Measurements from ENCODE around the gene ONECUT2.
"Not testable (repeated sequence)": the region's sequence is repeated elsewhere in the genome, so short reads cannot be mapped to it uniquely, and the experiment has no call there.

Gene ONECUT2

GRCh38 chr18:57434536-57435494, at the start of gene ONECUT2:
ONECUT2 (plus strand) TSS chr18:57435374; CDS start chr18:57435717, 343 bp downstream.
- DNase-seq (ENCODE audit: low spot score), result peak; percentile 74

GRCh38 chr18:57389271-57389670, 45.9 kb upstream of the ONECUT2 start:
- DNase-seq (ENCODE audit: low spot score), result no peak

GRCh38 chr18:57390044-57390443, 45.1 kb upstream of the ONECUT2 start:
- DNase-seq (ENCODE audit: low spot score), result no peak

GRCh38 chr18:57394749-57395148, 40.4 kb upstream of the ONECUT2 start:
- DNase-seq (ENCODE audit: low spot score), result not testable (repeated sequence)

DNA sequence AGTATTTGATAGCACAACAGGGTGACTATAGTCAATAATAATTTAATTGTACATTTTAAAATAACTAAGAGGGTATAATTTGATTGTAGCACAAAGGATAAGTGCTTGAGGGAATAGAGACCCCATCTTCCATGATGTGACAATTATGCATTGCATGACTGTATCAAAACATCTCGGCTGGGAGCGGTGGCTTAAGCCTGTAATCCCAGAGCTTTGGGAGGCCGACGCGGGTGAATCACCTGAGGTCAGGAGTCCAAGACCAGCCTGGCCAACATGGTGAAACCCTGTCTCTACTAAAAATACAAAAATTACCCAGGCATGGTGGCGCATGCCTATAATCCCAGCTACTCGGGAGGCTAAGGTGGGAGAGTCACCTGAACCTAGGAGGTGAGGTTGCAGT, 38.3 kb upstream of the ONECUT2 start:
- DNase-seq (ENCODE audit: low spot score), result not testable (repeated sequence)

- DNase-seq (ENCODE audit: low spot score), result no peak
Observed at GRCh38 chr18:57397440-57398132, 37.6 kb upstream of the ONECUT2 start.

DNA sequence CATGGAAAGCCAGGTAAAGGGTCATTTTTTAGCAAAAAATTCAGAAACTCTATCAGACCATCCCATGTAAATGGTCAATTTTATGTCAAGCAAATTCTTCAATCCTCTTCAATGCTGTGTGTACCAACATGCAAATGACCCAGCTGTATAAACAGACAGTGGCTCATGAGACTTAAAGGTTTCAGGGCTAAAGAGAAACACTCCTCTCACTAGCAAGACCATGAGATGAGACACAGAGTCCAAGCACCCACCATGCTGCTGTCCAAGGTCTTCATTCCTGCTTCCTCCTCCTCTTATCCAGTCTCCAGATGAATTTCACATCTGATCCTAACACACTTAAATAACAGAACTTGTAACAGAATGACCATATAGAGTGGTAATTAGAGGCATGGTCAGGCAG, 30.8 kb upstream of the ONECUT2 start:
- DNase-seq (ENCODE audit: low spot score), result no peak

DNA sequence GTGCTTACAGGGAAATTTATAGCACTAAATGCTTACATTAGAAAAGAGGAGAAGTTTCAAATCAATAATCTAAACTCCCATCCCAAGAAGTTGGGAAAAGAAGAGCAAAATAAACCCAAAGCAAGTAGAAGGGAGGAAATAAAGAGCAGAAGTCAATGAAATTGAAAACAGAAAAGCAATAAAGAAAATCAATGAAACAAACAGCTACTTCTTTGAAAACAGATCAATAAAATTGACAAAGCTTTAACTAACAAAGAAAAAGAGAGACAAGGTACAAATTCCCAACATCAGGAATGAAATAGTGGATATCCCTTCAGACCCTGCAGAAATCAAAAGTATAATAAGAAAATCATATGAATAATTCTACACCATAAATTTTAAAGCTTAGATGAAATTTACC, 25.5 kb upstream of the ONECUT2 start:
- no peak for DNase-seq (ENCODE audit: low spot score)

- DNase-seq (ENCODE audit: low spot score), result no peak
Observed at GRCh38 chr18:57410749-57411148, 24.4 kb upstream of the ONECUT2 start.

DNA sequence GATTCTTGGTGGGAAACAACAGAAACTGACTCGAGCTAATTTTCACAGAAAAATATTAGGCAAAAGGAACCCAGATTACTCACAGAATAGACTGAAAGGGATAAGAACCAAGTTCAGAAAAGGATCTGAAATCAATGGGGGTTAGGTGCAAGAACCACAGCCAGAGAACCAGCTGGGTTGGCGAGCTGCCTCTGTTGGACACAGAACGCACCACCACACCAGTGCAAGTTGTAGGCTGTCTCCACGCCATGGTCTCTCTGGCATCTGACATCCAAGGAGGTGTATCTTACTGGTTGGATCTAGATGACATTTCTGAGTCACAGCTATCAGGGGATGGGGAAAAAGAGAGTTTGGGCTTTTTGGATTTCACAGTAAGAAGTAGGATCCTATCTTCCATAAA, 18.6 kb upstream of the ONECUT2 start:
- DNase-seq (ENCODE audit: low spot score), result no peak

DNA sequence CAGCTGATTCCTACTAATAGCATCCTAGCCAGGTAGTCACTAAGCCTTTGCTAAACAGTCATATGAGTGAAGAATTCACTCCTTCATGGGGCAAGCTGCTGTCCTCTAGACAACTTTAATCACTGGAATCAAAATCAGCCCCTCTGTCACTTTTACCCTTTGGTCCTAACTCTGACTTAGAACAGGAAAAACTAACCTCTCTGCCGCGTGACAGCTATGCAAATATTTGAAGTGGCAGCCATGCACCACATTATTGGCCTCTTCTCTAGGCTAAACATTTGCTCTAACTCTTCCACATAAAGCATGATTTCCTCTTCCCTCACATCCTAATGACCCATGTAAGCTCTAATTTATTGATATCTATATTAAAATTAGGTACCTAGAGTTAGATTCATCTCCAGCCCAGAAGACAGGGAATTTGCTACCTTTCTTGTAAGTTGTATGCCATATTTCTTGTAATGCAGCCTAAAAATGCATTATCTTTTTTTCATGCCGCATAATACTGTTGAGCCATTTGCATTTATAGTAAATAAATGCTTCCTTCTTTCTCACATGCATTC, 12.8 kb upstream of the ONECUT2 start:
- DNase-seq (ENCODE audit: low spot score), result no peak

DNA sequence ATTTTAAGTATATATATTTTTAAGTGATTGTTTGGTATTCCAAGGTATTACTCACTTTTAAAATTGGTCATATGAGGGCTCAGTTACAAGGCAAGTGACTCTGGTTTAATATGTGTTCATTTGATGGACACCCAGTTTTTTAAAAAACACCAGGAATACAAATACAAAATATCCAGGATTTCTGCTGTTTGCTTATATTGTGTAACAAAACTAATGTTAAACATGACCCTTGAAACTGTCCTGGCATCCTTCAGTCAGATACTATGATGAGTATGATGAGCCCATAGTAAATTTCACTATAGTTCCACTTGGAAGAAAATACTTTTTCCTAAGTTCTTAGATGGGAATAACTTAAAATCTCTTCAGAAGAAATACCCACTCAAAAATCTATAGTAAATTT, 11.4 kb upstream of the ONECUT2 start:
- DNase-seq (ENCODE audit: low spot score), result no peak

- DNase-seq (ENCODE audit: low spot score), result no peak
Observed at GRCh38 chr18:57425096-57425495, 10.1 kb upstream of the ONECUT2 start.

DNA sequence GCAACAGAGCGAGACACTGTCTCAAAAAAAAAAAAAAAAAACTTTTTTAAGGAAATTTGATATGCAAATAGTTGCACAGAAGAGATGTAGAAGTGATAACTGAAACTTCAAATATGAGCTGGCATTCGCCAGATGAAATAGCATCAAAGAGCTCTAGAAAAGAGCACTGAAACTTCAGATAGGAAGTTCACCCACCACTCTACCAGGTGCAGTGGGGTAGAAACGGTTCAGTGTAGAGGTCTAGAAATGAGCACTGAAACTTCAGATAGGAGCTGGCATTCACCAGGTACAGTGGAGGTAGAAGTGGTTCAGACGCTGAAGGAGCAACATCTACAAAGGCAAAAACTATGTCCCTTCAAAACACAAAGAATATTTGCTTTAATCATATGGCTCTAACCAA, 9.0 kb upstream of the ONECUT2 start:
- DNase-seq (ENCODE audit: low spot score), result no peak

DNA sequence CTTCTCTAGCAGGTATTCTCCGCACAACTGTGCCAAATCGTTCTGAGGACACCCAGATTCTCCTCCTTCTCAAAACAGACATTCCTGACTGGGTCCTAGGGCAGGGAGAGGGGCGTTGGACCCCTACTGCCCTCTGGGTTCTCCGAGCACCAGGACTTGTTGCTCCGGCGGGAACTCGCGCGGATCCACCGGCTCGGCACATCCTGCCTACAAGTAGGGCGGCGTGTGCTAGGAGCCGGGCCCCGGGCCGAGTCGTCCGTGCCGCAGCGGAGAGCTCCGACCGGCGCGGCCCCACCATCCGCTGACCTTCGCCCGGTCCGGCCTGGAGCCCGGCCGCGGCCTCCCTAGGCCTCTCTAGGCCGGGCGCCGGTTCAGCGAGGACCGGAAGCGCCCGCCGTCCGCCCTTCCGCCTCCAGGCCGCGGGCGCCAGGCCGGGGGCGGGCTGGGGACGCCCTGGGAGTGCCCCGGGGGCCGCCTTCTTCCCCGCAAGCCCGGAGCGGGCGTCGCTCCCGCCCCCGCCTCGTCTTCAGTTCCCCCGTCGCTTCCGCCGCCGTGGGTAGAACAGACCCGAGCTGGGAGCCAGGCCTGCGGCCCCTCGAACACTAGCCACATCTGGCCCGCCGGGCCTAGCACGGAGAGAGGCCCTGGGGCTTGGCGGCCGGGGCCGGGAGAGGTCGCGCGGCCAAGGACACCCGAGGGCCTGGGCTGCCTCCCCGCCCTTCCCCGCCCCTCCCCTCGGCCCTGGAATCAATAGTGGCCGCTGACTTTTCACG, 7.6 kb upstream of the ONECUT2 start:
- DNase-seq (ENCODE audit: low spot score), result no peak

- DNase-seq (ENCODE audit: low spot score), result no peak
Observed at GRCh38 chr18:57428221-57429150, 6.7 kb upstream of the ONECUT2 start.

- DNase-seq (ENCODE audit: low spot score), result no peak
Observed at GRCh38 chr18:57429167-57430078, 5.8 kb upstream of the ONECUT2 start.

DNA sequence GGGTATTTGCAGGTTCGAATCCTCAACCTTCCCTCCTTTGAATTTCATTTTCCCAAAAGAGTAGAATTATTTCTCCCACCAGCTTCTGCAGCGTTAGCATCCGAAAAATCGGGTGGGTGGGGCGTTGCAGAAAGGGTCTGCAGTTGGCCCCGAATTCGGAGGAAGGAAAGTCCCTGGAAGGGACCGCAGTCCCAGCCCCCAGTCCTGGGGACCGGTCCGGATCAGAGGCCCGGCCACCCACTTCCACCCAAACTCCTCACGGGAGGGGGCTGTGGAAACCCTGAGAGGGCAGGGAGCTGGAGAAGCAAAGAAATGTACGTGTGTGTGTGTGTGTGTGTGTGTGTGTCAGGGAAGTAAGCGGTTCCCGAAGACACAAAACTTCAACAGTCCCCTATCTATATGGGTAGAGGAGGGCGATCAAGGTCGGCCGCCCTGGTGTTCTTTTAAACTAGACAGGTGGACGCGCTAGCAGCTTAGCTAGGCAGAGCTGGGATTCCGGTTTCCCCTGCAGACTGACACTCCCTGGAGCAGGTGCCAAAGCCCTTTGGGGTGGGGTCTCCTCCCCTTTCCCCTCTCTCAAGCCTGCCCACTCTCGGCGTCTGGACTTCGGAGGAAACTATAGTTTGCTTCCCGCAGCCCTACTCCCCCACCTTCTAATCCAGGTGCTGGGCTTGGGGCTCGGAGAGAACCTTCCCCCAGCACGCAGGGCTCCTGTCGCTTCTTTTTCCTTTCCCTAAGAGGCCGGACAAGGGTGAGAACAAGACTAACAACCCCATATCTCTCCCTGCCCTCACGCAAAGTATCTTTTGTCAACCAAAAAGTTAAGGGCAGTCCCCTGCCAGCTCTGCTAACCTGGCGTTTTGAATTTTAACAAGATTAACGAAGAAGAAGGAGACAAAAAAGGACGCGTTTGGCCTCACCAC, 4.8 kb upstream of the ONECUT2 start:
- no peak for DNase-seq (ENCODE audit: low spot score)

DNA sequence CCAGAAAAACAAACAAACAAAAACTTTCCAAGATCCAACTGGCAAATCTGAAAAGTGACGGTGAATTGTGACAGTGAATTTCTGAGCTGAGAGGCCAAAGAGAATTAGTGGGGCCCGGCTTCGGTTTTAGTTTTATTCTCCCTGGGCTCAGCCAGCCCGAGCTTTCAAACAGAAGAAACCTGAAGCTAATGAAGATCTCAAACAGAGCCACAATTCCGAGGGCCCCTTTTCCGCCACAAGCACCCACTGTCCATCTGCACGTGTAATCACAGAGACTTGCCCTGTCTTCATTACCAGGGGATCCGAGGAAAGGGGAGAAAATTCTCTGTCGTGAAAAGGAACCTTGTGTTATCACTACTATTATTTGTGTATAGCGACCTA, 4.2 kb upstream of the ONECUT2 start:
- no peak for DNase-seq (ENCODE audit: low spot score)
